Gastroesophageal sphincter (tissue), 3 donors: ENCODE measurements around the gene SUSD6.

Experiments
- CTCF ChIP-seq, 4 experiments: fragments of 200-600 bp in 2 of 4; fragments of 450-650 bp in 2 of 4; sonication (generic) in 1 of 4; IDR thresholded peaks; one replicate each; pipeline ENCODE4 v1.5.1; 2017 to 2019; ENCODE audit warnings: antibody characterized with exemption in 4 of 4, mild to moderate bottlenecking in 2 of 4, moderate library complexity in 2 of 4
- EP300 ChIP-seq: sonication (generic); formaldehyde crosslinking; IDR thresholded peaks from one replicate; pipeline ENCODE4 v1.6.1; 2017; ENCODE audit warnings: antibody characterized with exemption, mild to moderate bottlenecking
- POLR2A ChIP-seq, 2 donors: fragments of 450-650 bp; IDR thresholded peaks; one replicate each; pipeline ENCODE4 v1.6.1; 2017; ENCODE audit warnings: antibody characterized with exemption in 2 of 2, mild to moderate bottlenecking in 2 of 2, moderate library complexity in 1 of 2
- POLR2AphosphoS5 ChIP-seq: sonication (generic); formaldehyde crosslinking; IDR thresholded peaks from one replicate; pipeline ENCODE4 v1.6.1; 2017; ENCODE audit warnings: antibody characterized with exemption

GRCh38 chr14:69690042-69690441 is 78.6 kb downstream of the SUSD6 start:
- TF ChIP-seq CTCF (IDR thresholded peaks at IDR 0.05), result no peak
- no peak for TF ChIP-seq POLR2A (IDR thresholded peaks at IDR 0.05)
- TF ChIP-seq EP300, result no peak
- no peak for TF ChIP-seq POLR2AphosphoS5
